ENCODE data around the gene ADAMTSL3. TPM values are rescaled to one million over a fixed set of nuclear protein-coding genes. Genes with fewer than 3 reads are reported as not detected.
A peak's percentile ranks its signal among the peaks of the same experiment; 100 is the strongest.

The ADAMTSL3 gene
- total and polyA plus RNA-seq, 2 of the 4 experiments (the other 2 are of a cell fraction) = under 0.01 to 0.02 TPM

- no peak for ATAC-seq (ENCODE audit: low read depth)
Measured at GRCh38 chr15:83854321-83854720, 200.4 kb downstream of the ADAMTSL3 start.

More at GRCh38 chr15:83854321-83854720, 200.4 kb downstream of the ADAMTSL3 start:
- Histone ChIP-seq H4K8ac (ENCODE audit: low read depth in 2 of 2, low read length in 2 of 2) (no peak overlapping the region), H3K79me1 (ENCODE audit: low read depth in 1 of 2, low read length in 2 of 2) (no peaks in the 10 kb centered on the region), H2AFZ (replicated peaks; ENCODE audit: low read length, poor library complexity) (no peak overlapping the region), H3K36me3 (ENCODE audit: control insufficient read depth, insufficient read depth, low read length) (no peaks in the 10 kb centered on the region), H2BK120ac (ENCODE audit: low read depth, low read length) (no peak overlapping the region), H3K23ac (ENCODE audit: low read depth, low read length) (no peak overlapping the region), H2AK5ac (ENCODE audit: low read depth, low read length) (no peak overlapping the region), H3K18ac (ENCODE audit: low read depth, low read length) (no peak overlapping the region), H3K4me2 (ENCODE audit: low read depth, low read length) (no peak overlapping the region), H2AK9ac (replicated peaks; ENCODE audit: low read depth, low read length, poor library complexity) (no peak overlapping the region), H4K20me1 (ENCODE audit: insufficient read depth, low read length) (no peaks in the 10 kb centered on the region), H3K14ac (replicated peaks; ENCODE audit: low read depth, low read length) (no peak overlapping the region), H3K9ac (ENCODE audit: low read depth, low read length) (no peak overlapping the region), H3K4me1 (ENCODE audit: control insufficient read depth, insufficient read depth, low read length) (peaks cover 7% of the 10 kb centered on the region; the same call in 1 of the 2 replicates), H3K27ac (ENCODE audit: insufficient read depth, low read length) (no peak overlapping the region), H4K91ac (ENCODE audit: insufficient read depth, low read depth, low read length) (no peak overlapping the region), H3K9me1 (ENCODE audit: insufficient read depth, low read length) (no peaks in the 10 kb centered on the region; the same call in 1 of the 2 replicates), H2BK15ac (ENCODE audit: low read depth, low read length) (no peak overlapping the region), H3K4me3 (ENCODE audit: insufficient read depth, low read depth, low read length) (no peak overlapping the region), H4K5ac (ENCODE audit: low read depth, low read length) (no peak overlapping the region), H2BK5ac (ENCODE audit: low read depth, low read length, poor library complexity, severe bottlenecking) (no peak overlapping the region), H3K9me3 (ENCODE audit: control insufficient read depth, insufficient read depth, low read length) (no peaks in the 10 kb centered on the region), H3K27me3 (ENCODE audit: control insufficient read depth, insufficient read depth, low read length) (no peaks in the 10 kb centered on the region), H2BK20ac (ENCODE audit: low read depth, low read length) (no peak overlapping the region), H3K4ac (ENCODE audit: low read depth, low read length) (no peak overlapping the region), H3K56ac (ENCODE audit: extremely low read depth, insufficient read depth, low read length) (no peak overlapping the region)
- ChIA-PET POLR2A (ENCODE audit: unreplicated experiment) (no interaction called here), CTCF (no interaction called here)
- TF ChIP-seq MAZ (IDR thresholded peaks at IDR 0.05; ENCODE audit: borderline replicate concordance, low read depth, low read length) (no peak), CEBPB (IDR thresholded peaks at IDR 0.05; ENCODE audit: low read depth, low read length) (peak; percentile 72)
- no TSS peak for BruUV-seq (replicated peaks)
- peak; percentile 37 for DNase-seq
- dilution Hi-C loops (cut with HindIII; ENCODE audit: low sequenced_read_pairs, unreplicated experiment) (no loop called here), intact Hi-C loops (cut with micrococcal nuclease) (no loop called here), in situ Hi-C loops (cut with MboI; ENCODE audit: low sequenced_read_pairs) (no loop called here)
- WGBS, 2 experiments (ENCODE audit: extremely low coverage in 2 of 2, insufficient read length in 1 of 2) = no CpG with 5 or more reads among the region's 4 CpGs
